PFSK-1 (cell line): ENCODE data around the gene LRFN4.

ENCODE experiments used
- FOXP2 ChIP-seq: optimal IDR thresholded peaks from 2 replicates; pipeline ENCODE3; 2011; ENCODE audit warnings: borderline replicate concordance, control low read depth, inconsistent platforms; ENCODE audit not compliant: insufficient read depth; ENCODE audit errors: extremely low read length, extremely low read depth
- POLR2AphosphoS5 ChIP-seq: IDR thresholded peaks from 2 replicates; pipeline ENCODE4 v1.6.1; 2012; ENCODE audit warnings: low read depth, mild to moderate bottlenecking, control low read depth, low read length, moderate library complexity
- REST ChIP-seq, 2 experiments: IDR thresholded peaks; 2 replicates each; pipeline versions ENCODE4 v1.6.1 to v1.8.0; 2011 to 2012; ENCODE audit warnings: low read depth in 2 of 2, low read length in 2 of 2, control low read depth in 1 of 2, inconsistent platforms in 1 of 2, mild to moderate bottlenecking in 1 of 2, moderate library complexity in 1 of 2; ENCODE audit not compliant: insufficient read depth in 1 of 2
- SIN3A ChIP-seq: IDR thresholded peaks from 2 replicates; pipeline ENCODE4 v1.6.1; 2012; ENCODE audit warnings: mild to moderate bottlenecking, low read length, moderate library complexity, borderline replicate concordance; ENCODE audit not compliant: insufficient read depth
- TAF1 ChIP-seq: IDR thresholded peaks from 2 replicates; pipeline ENCODE4 v1.6.1; 2012; ENCODE audit warnings: low read length, control low read depth, borderline replicate concordance; ENCODE audit not compliant: insufficient read depth

Gene LRFN4

DNA sequence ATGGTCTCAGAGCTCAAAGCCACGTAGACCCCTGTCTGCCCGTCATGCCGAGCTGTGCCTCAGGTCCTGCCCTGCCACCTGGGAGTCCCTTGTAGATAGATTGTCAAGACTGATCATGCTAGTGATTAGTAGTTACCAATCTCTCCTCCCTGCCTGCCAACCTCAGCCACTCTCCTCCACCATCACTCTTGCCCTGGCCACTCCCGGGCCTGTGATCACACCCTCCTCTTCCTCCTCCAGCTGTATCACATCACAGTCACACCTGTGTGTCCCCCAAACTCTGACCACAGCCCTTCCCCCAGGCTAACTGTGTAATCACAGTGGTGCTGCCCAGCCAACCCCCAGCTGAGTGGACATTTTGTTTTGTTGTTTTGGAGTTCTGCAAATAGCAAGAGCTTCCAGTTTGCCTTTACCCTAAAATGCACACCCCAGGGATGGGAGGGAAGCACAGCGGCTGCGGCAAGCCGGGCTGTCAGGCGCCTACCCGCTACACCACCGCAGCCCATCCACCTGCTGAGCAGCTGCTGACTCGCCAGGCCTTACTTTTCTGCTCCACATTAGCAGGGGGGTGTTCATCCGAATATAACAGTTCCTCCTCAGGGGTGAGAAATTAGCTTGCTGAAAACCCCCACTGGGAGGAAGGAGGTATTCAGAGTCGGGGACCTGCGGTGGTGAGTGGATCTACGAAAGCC, 45.8 kb downstream of the LRFN4 start:
- no peak for TF ChIP-seq SIN3A
- no peak for TF ChIP-seq REST (IDR thresholded peaks at IDR 0.05; ENCODE audit: insufficient read depth in 1 of 2, low read depth in 2 of 2, low read length in 2 of 2)
- no peak for TF ChIP-seq POLR2AphosphoS5
- TF ChIP-seq TAF1, result no peak
- TF ChIP-seq FOXP2, result no peak

DNA sequence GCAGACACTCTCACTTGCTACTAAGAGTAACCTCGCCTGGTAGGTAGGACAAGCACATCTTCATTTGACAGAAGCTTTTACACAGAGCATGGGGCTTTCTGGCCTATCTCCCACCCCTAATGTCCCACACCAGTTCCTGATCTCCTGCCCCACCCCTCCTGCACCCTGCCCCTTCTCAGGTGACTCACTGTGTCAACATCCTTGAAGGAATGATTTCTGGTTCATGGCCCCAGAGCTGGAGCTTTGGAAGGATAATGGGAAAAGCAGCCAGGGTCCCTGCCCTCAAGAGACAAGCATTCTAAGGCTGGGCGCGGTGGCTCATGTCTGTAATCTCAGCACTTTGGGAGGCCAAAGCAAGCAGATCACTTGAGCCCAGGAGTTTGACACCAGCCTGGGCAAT, 47.2 kb downstream of the LRFN4 start:
- TF ChIP-seq FOXP2, result no peak
- no peak for TF ChIP-seq SIN3A
- TF ChIP-seq REST (IDR thresholded peaks at IDR 0.05; ENCODE audit: insufficient read depth in 1 of 2, low read depth in 2 of 2, low read length in 2 of 2), result no peak
- TF ChIP-seq TAF1, result no peak
- no peak for TF ChIP-seq POLR2AphosphoS5

GRCh38 chr11:66904561-66904960, 47.7 kb downstream of the LRFN4 start:
- no peak for TF ChIP-seq FOXP2
- TF ChIP-seq POLR2AphosphoS5, result no peak
- TF ChIP-seq REST (IDR thresholded peaks at IDR 0.05; ENCODE audit: insufficient read depth in 1 of 2, low read depth in 2 of 2, low read length in 2 of 2), result no peak
- no peak for TF ChIP-seq SIN3A
- TF ChIP-seq TAF1, result no peak

GRCh38 chr11:66904981-66905521, 48.2 kb downstream of the LRFN4 start:
- TF ChIP-seq REST (IDR thresholded peaks at IDR 0.05; ENCODE audit: insufficient read depth in 1 of 2, low read depth in 2 of 2, low read length in 2 of 2) (no peak), SIN3A (no peak), TAF1 (no peak), FOXP2 (no peak), POLR2AphosphoS5 (no peak)
